IPS DF 4.7 (cell line): ENCODE data around the gene KDM4B.

ENCODE experiments used
- DNase-seq: peaks from one replicate; pipeline ENCODE4 v3.0.0-alpha.2; 2013; ENCODE audit warnings: low spot score; ENCODE audit errors: extremely low read depth

The KDM4B gene

GRCh38 chr19:5120321-5120720 is 151.4 kb downstream of the KDM4B start:
- no peak for DNase-seq

DNA sequence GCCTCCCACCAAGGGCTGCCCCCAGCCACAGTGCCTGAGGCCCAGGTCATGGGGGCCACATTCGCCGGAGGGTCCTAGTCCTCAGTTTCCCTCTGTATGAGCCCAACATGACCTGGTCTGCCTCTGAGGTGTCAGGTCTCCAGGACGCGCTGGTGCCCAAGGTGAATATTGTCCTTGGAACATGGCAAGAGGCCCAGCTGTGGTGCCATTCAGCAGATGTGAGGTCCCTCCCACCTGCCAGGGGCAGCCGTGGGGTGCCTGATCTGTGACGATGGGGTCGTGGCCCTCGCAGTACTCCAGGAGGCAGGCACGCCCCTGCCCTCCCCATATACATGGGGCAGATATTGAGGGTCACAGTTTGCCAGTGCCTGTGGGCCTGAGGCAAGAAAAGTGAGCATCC is 151.9 kb downstream of the KDM4B start:
- no peak for DNase-seq

- no peak for DNase-seq
Measured at GRCh38 chr19:5121266-5122120, 152.6 kb downstream of the KDM4B start.

- DNase-seq = no peak
Measured at GRCh38 chr19:5122121-5122400, 153.1 kb downstream of the KDM4B start.

- DNase-seq = no peak
Measured at GRCh38 chr19:5122671-5123409, 153.9 kb downstream of the KDM4B start.

GRCh38 chr19:5123646-5124045 is 154.7 kb downstream of the KDM4B start:
- DNase-seq = no peak

- DNase-seq = no peak
Measured at GRCh38 chr19:5124111-5124855, 155.4 kb downstream of the KDM4B start.

DNA sequence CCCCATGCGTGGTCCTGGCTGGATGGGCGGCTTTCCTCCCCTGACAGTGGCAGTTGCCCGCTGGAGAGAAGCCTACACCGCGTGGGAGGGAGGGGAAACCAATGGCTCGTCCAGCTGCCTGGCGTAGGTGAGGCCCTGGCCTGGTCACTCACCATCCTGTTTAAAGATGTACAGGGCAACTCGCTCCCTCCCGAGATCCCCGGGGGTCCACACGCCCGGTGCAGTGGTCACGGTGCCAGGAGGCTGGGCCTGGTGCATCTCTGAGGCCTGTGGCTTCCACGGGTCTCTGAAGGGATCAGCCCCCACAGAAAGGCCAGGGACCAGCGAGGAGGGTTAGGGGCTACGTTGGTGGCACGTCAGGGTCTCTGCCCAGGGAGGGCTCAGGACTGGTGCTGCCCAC is 156.5 kb downstream of the KDM4B start:
- DNase-seq = no peak

DNA sequence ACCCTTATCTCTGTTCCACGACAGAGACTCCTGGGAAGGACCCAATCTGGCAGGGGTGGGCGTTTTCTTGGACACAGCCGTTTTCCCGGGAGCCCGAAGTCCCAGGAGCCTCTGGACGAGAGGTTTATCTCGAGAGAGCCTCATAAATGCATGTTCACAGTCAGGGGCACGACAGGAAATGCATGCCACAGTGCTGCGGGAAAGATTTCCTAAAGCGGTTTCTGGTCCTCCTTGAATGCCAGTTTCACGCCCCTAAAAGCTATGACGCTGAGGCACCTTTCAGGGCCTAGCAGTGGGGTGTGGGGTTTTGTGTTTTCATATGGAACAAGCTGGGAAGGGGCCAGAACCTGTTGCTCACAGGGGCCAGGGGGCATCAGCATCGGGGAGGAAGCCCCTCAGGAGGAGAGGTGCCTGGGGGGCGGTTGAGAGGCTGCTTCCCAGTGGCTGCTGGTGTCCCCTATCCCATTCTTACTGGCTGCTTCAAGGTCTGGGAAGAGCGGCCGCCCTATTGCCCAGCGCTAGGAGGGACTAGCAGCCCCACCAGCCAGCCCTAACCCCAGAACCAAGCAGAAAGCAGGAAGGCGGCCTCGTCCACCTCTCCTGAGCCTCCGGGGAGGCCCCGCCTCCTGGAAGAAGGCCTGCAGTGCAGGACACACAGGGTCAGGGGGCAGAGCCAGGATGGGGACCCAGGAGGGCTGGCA is 157.0 kb downstream of the KDM4B start:
- DNase-seq = no peak

DNA sequence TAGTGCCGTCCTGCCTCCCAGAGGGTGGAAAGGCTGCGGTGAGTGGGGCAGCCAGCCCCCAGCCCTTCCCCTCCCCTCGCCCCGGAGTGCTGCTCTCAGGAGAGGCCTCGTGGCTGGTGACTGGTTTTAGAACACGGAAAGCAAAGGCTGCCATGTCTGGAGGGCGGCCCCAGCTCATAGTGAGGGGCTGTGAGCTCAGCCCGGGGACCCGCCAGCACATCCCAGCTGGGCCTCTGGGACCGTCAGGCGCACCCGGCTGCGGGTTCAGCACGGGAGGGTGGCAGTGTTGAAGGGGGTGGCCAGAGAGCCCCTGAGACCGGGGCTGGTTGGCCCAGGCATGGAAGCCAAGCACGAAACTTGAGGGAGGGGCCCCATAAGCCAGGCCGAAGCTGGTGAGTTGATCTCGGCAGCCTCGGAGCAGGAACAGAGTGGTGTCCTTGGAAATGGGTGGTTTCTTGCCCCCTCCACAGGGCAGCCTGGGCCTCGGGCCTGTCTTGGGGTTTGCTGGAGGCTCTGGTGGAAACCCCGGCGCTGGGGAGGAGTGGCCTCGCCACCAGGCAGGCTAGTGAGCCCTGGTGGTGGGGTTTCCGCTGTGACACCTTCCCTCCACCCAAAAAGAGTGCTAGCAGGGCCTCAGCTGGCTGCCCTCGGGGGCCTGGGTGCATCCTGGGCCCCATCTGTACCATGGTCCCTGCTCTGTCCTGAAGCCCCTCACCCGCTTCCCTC is 157.7 kb downstream of the KDM4B start:
- no peak for DNase-seq

- DNase-seq = no peak
Measured at GRCh38 chr19:5127717-5128116, 158.8 kb downstream of the KDM4B start.

GRCh38 chr19:5128251-5128935 is 159.5 kb downstream of the KDM4B start:
- DNase-seq = no peak

- no peak for DNase-seq
Measured at GRCh38 chr19:5128936-5129389, 160.1 kb downstream of the KDM4B start.

DNA sequence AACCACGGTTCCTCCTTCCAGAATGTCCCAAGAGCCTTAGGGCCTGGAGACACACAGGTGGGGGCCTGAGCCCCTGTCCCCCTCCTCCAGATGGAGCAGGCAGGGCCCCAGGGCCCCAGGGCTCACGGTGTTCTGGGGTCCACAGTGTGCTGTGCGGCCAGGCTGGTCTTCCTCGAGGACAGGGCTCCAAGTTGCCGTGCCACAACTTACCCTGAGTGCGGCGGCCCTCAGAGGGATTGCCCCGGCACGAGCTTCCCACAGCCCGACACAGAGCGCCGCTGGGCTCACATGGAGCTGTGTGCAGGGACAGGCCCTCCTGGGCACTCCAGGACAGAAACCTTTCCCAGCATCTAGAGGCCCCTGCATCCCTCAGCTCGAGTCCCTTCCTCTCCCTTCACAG is 160.8 kb downstream of the KDM4B start:
- no peak for DNase-seq

GRCh38 chr19:5130371-5131030 is 161.6 kb downstream of the KDM4B start:
- no peak for DNase-seq

- DNase-seq = no peak
Measured at GRCh38 chr19:5131031-5131505, 162.2 kb downstream of the KDM4B start.

GRCh38 chr19:5131506-5132205 is 162.7 kb downstream of the KDM4B start:
- DNase-seq = no peak

GRCh38 chr19:5132206-5132560 is 163.3 kb downstream of the KDM4B start:
- no peak for DNase-seq
